HEK293 (cell line): ENCODE results near the gene MAPKAP1.

Source experiments
- CTCF ChIA-PET: fragments of 350-600 bp; formaldehyde crosslinking; extraction: SDS; loops from one replicate; lab custom pipeline; 2021; ENCODE audit warnings: antibody characterized with exemption; lab: Yijun Ruan, JAX
- POLR2A ChIA-PET: fragments of 300-600 bp; formaldehyde crosslinking; extraction: SDS; loops from one replicate; lab custom pipeline; 2020; ENCODE audit warnings: antibody characterized with exemption, inconsistent platforms; lab: Yijun Ruan, JAX
- H3K27ac ChIP-seq: fragments of 200-500 bp; sonication (Bioruptor generic); 2 replicates; pipeline ENCODE4 v1.5.1; 2014; ENCODE audit warnings: low read depth, low read length, control low read depth, inconsistent platforms; ENCODE audit errors: extremely low read depth
- H3K36me3 ChIP-seq, 2 experiments: fragments of 200-500 bp in 1 of 2; sonication (Bioruptor generic) in 1 of 2; 1 replicate in 1 of 2; 2 replicates in 1 of 2; pipeline ENCODE4 v1.5.1; 2014 to 2017; ENCODE audit warnings: inconsistent platforms in 2 of 2, low read length in 2 of 2; ENCODE audit not compliant: control insufficient read depth in 2 of 2, insufficient read depth in 1 of 2
- H3K4me1 ChIP-seq: fragments of 200-500 bp; sonication (Bioruptor generic); 2 replicates; pipeline ENCODE4 v1.5.1; 2014; ENCODE audit warnings: mild to moderate bottlenecking, low read length, inconsistent platforms; ENCODE audit not compliant: control insufficient read depth, insufficient read depth
- H3K4me3 ChIP-seq: 2 replicates; pipeline ENCODE4 v1.5.1; 2011; ENCODE audit warnings: low read depth, mild to moderate bottlenecking, control low read depth, low read length, moderate library complexity
- H3K9me3 ChIP-seq: fragments of 200-500 bp; sonication (Bioruptor generic); 2 replicates; pipeline ENCODE4 v1.5.1; 2014; ENCODE audit warnings: low read depth, low read length, inconsistent platforms; ENCODE audit not compliant: control insufficient read depth, insufficient read depth
- EGR2 ChIP-seq: fragments of 450-650 bp; formaldehyde crosslinking; IDR thresholded peaks from 2 replicates; pipeline ENCODE4 v1.5.1; 2016; ENCODE audit warnings: low read depth, missing biosample characterization, missing genetic modification characterization
- KLF16 ChIP-seq: fragments of 450-650 bp; formaldehyde crosslinking; IDR thresholded peaks from 2 replicates; pipeline ENCODE4 v1.5.1; 2017; ENCODE audit warnings: missing biosample characterization, missing genetic modification characterization
- KLF8 ChIP-seq: fragments of 450-650 bp; formaldehyde crosslinking; IDR thresholded peaks from 2 replicates; pipeline ENCODE4 v1.5.1; 2016; ENCODE audit warnings: missing biosample characterization, missing genetic modification characterization
- KLF9 ChIP-seq: fragments of 450-650 bp; formaldehyde crosslinking; IDR thresholded peaks from 2 replicates; pipeline ENCODE4 v1.5.1; 2016; ENCODE audit warnings: missing biosample characterization, missing genetic modification characterization, low read depth
- SP2 ChIP-seq: fragments of 450-650 bp; formaldehyde crosslinking; IDR thresholded peaks from 2 replicates; pipeline ENCODE4 v1.5.1; 2016; ENCODE audit warnings: missing biosample characterization, missing genetic modification characterization
- SP3 ChIP-seq: fragments of 450-650 bp; formaldehyde crosslinking; IDR thresholded peaks from 2 replicates; pipeline ENCODE4 v1.5.1; 2016; ENCODE audit warnings: missing biosample characterization, missing genetic modification characterization
- ZBTB17 ChIP-seq: fragments of 450-650 bp; formaldehyde crosslinking; IDR thresholded peaks from 2 replicates; pipeline ENCODE4 v1.5.1; 2016; ENCODE audit warnings: missing biosample characterization, missing genetic modification characterization
- ZBTB8A ChIP-seq: fragments of 450-650 bp; formaldehyde crosslinking; IDR thresholded peaks from 2 replicates; pipeline ENCODE4 v1.5.1; 2016; ENCODE audit warnings: missing biosample characterization, missing genetic modification characterization
- ZEB2 ChIP-seq: fragments of 450-650 bp; formaldehyde crosslinking; IDR thresholded peaks from 2 replicates; pipeline ENCODE4 v1.5.1; 2016; ENCODE audit warnings: missing biosample characterization, missing genetic modification characterization
- ZFHX2 ChIP-seq: fragments of 450-650 bp; formaldehyde crosslinking; conservative IDR thresholded peaks from 2 replicates; pipeline ENCODE4 v1.5.1; 2016; ENCODE audit warnings: missing biosample characterization, missing genetic modification characterization
- ZNF214 ChIP-seq: fragments of 450-650 bp; formaldehyde crosslinking; IDR thresholded peaks from 2 replicates; pipeline ENCODE4 v1.5.1; 2017; ENCODE audit warnings: missing biosample characterization, mild to moderate bottlenecking, missing genetic modification characterization, borderline replicate concordance
- ZNF292 ChIP-seq: fragments of 450-650 bp; formaldehyde crosslinking; IDR thresholded peaks from 2 replicates; pipeline ENCODE4 v1.5.1; 2016; ENCODE audit warnings: low read depth, missing biosample characterization, missing genetic modification characterization, borderline replicate concordance
- ZNF311 ChIP-seq: fragments of 450-650 bp; formaldehyde crosslinking; IDR thresholded peaks from 2 replicates; pipeline ENCODE4 v1.5.1; 2017; ENCODE audit warnings: missing biosample characterization, missing genetic modification characterization, borderline replicate concordance
- ZNF391 ChIP-seq: fragments of 450-650 bp; formaldehyde crosslinking; IDR thresholded peaks from 2 replicates; pipeline ENCODE4 v1.5.1; 2016; ENCODE audit warnings: low read depth, missing biosample characterization, missing genetic modification characterization, borderline replicate concordance
- ZNF548 ChIP-seq: fragments of 450-650 bp; formaldehyde crosslinking; IDR thresholded peaks from 2 replicates; pipeline ENCODE4 v1.5.1; 2016; ENCODE audit warnings: missing biosample characterization, missing genetic modification characterization
- ZNF555 ChIP-seq: fragments of 450-650 bp; formaldehyde crosslinking; conservative IDR thresholded peaks from 2 replicates; pipeline ENCODE4 v1.5.1; 2017; ENCODE audit warnings: missing biosample characterization, mild to moderate bottlenecking, missing genetic modification characterization, inconsistent platforms
- ZNF561 ChIP-seq: fragments of 450-650 bp; IDR thresholded peaks from 2 replicates; pipeline ENCODE4 v1.5.1; 2018; ENCODE audit warnings: missing biosample characterization, missing genetic modification characterization, borderline replicate concordance
- ZNF571 ChIP-seq: fragments of 450-650 bp; formaldehyde crosslinking; IDR thresholded peaks from 2 replicates; pipeline ENCODE4 v1.5.0; 2017; ENCODE audit warnings: missing biosample characterization, missing genetic modification characterization
- ZNF600 ChIP-seq: fragments of 450-650 bp; formaldehyde crosslinking; IDR thresholded peaks from 2 replicates; pipeline ENCODE4 v1.5.1; 2016; ENCODE audit warnings: missing biosample characterization, missing genetic modification characterization
- ZNF624 ChIP-seq: fragments of 450-650 bp; formaldehyde crosslinking; IDR thresholded peaks from 2 replicates; pipeline ENCODE4 v1.5.1; 2017; ENCODE audit warnings: missing biosample characterization, missing genetic modification characterization
- ZNF660 ChIP-seq: fragments of 450-650 bp; IDR thresholded peaks from 2 replicates; pipeline ENCODE4 v1.5.1; 2018; ENCODE audit warnings: missing biosample characterization, mild to moderate bottlenecking, missing genetic modification characterization
- ZNF707 ChIP-seq: fragments of 450-650 bp; formaldehyde crosslinking; IDR thresholded peaks from 2 replicates; pipeline ENCODE4 v1.5.1; 2016; ENCODE audit warnings: missing biosample characterization, missing genetic modification characterization
- ZNF777 ChIP-seq: fragments of 450-650 bp; formaldehyde crosslinking; IDR thresholded peaks from 2 replicates; pipeline ENCODE4 v1.5.1; 2017; ENCODE audit warnings: missing biosample characterization, missing genetic modification characterization, borderline replicate concordance
- ZNF837 ChIP-seq: fragments of 450-650 bp; formaldehyde crosslinking; IDR thresholded peaks from 2 replicates; pipeline ENCODE4 v1.5.1; 2016; ENCODE audit warnings: missing biosample characterization, missing genetic modification characterization
- ZSCAN16 ChIP-seq: fragments of 450-650 bp; formaldehyde crosslinking; IDR thresholded peaks from 2 replicates; pipeline ENCODE4 v1.5.1; 2016; ENCODE audit warnings: missing biosample characterization, missing genetic modification characterization
- TF ChIP-seq, protein P1 (sequence below): fragments of 450-650 bp; formaldehyde crosslinking; IDR thresholded peaks from 2 replicates; pipeline ENCODE4 v1.5.1; 2017; ENCODE audit warnings: missing biosample characterization, missing genetic modification characterization
- TF ChIP-seq, protein P2 (sequence below): fragments of 450-650 bp; formaldehyde crosslinking; IDR thresholded peaks from 2 replicates; pipeline ENCODE4 v1.5.1; 2016; ENCODE audit warnings: missing biosample characterization, missing genetic modification characterization, low read depth
- TF ChIP-seq, protein P3 (sequence below): fragments of 450-650 bp; formaldehyde crosslinking; IDR thresholded peaks from 2 replicates; pipeline ENCODE4 v1.5.1; 2016; ENCODE audit warnings: missing biosample characterization, missing genetic modification characterization
- TF ChIP-seq, protein P4 (sequence below): fragments of 450-650 bp; formaldehyde crosslinking; IDR thresholded peaks from 2 replicates; pipeline ENCODE4; 2016; ENCODE audit warnings: missing biosample characterization, missing genetic modification characterization
- TF ChIP-seq, protein P5 (sequence below): fragments of 450-650 bp; formaldehyde crosslinking; optimal IDR thresholded peaks from 2 replicates; pipeline ENCODE3; 2016; ENCODE audit warnings: missing biosample characterization, mild to moderate bottlenecking, missing genetic modification characterization

Gene MAPKAP1

DNA sequence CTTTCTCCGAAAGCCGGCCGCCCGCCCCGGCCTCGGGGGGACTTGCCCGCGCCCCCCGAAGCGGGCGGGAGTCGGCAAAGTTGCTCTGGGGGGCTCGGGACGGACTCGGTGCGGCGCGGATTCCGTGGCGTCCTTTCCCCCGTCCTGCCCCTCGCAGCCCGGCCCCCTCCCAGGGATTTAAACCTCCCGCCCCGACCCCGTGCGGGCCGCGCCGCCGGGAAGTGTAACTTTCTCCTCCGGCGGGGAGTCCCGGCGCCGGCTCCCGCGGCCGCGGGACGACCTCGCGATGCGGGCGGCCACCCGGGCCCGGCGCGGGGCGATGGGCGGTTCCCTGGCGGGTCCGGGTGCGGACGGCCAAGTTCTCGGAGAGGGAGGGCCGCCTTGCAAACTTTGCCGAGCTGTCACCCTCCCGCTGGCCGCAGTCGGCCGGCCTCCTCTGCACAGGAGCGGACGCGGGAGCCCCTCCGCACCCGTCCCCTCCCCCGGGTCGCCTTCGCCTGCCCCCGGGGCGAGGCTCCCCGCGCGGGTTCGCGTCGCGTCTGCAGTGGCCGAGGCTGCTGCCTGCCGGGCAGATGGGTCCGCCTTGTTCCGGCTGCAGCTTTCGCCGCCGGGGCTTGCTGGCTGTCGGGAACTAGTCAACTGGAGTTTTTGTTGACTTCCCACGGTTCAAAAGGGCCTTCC lies 40.9 kb upstream of the MAPKAP1 start (continued):
- TF ChIP-seq SP2 (tag by site-specific recombination) (peak; percentile 36; the same call in 1 of the 2 replicates), ZNF391 (tag by site-specific recombination) (no peak), ZNF837 (tag by site-specific recombination) (no peak), ZNF624 (no peak)

DNA sequence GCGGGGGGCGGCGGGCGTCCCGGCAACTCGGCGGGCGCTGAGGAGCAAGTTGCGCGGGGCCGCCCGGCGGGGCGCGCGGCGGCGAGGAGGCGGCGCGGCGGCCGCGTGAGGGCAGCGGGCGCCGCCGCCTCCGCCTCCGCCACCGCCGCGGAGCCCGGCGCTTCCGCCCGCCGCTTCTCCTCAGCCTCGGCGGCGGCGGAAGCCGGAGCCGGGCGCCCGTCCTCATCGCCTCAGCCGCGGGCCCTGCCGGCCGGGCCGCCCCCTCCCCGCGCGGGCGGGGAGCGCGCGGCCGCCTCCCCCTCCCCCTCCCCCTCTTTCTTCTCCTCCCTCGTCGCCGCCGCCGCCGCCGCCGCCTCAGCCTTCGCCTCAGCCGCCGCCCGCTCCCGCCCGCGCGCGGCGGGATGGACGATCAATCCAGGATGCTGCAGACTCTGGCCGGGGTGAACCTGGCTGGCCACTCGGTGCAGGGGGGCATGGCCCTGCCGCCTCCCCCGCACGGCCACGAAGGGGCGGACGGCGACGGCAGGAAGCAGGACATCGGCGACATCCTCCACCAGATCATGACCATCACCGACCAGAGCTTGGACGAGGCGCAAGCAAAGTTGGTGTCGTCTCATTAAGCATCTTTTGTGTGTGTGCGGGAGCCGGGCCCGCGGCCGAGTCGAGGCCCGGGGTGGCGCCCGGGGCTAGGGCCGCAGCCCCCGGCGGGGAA lies 40.2 kb upstream of the MAPKAP1 start, which contains the start of gene PBX3:
TSS of gene PBX3 (plus strand) at position 321 of the 712 bp plus-strand sequence.
- H3K9me3 ChIP-seq = no peaks in the 10 kb centered on the region
- H3K27ac ChIP-seq = peak within 1 kb of the TSS; percentile 95
- peaks cover 22% of the 10 kb centered on the region for H3K4me1 ChIP-seq
- H3K36me3 ChIP-seq = 0 out of 3 replicates have a peak, but pooled peaks cover 0 to 4% of the 10 kb centered on the region in 2 experiments
- ChIA-PET POLR2A (interaction anchor here (2.0 kb wide), 1 partner anchor 40 kb away, joined by 12 read pairs; the partner anchor contains the start of gene MAPKAP1), CTCF (interaction anchor here (1.0 kb wide), 1 partner anchor 12 kb away, joined by 3 read pairs; no protein-coding TSS in a partner anchor)
- H3K4me3 ChIP-seq = peak within 1 kb of the TSS; percentile 69
- TF ChIP-seq, protein P1, sequence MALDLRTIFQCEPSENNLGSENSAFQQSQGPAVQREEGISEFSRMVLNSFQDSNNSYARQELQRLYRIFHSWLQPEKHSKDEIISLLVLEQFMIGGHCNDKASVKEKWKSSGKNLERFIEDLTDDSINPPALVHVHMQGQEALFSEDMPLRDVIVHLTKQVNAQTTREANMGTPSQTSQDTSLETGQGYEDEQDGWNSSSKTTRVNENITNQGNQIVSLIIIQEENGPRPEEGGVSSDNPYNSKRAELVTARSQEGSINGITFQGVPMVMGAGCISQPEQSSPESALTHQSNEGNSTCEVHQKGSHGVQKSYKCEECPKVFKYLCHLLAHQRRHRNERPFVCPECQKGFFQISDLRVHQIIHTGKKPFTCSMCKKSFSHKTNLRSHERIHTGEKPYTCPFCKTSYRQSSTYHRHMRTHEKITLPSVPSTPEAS (tag by site-specific recombination) = 0 out of 2 replicates have a peak, but pooled peaks have one; percentile 30
- TF ChIP-seq ZNF555 (tag by site-specific recombination) = no peak
- TF ChIP-seq ZNF214 (tag by site-specific recombination) = no peak
- no peak for TF ChIP-seq ZNF561 (tag by site-specific recombination)
- TF ChIP-seq ZFHX2 = peak; percentile 68
- TF ChIP-seq ZNF777 = peak; percentile 36; the same call in 1 of the 2 replicates
- TF ChIP-seq KLF8 (tag by site-specific recombination) = 0 out of 2 replicates have a peak, but pooled peaks have one; percentile 31
- no peak for TF ChIP-seq SP3 (tag by site-specific recombination)
- TF ChIP-seq ZNF548 (tag by site-specific recombination) = no peak
- no peak for TF ChIP-seq ZNF707 (tag by site-specific recombination)
- TF ChIP-seq, protein P2, sequence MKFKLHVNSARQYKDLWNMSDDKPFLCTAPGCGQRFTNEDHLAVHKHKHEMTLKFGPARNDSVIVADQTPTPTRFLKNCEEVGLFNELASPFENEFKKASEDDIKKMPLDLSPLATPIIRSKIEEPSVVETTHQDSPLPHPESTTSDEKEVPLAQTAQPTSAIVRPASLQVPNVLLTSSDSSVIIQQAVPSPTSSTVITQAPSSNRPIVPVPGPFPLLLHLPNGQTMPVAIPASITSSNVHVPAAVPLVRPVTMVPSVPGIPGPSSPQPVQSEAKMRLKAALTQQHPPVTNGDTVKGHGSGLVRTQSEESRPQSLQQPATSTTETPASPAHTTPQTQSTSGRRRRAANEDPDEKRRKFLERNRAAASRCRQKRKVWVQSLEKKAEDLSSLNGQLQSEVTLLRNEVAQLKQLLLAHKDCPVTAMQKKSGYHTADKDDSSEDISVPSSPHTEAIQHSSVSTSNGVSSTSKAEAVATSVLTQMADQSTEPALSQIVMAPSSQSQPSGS (tag by site-specific recombination) = no peak
- TF ChIP-seq ZNF571 (tag by site-specific recombination) = no peak
- no peak for TF ChIP-seq ZSCAN16
- peak; percentile 31; the same call in 1 of the 2 replicates for TF ChIP-seq EGR2 (tag by site-specific recombination)
- TF ChIP-seq, protein P3, sequence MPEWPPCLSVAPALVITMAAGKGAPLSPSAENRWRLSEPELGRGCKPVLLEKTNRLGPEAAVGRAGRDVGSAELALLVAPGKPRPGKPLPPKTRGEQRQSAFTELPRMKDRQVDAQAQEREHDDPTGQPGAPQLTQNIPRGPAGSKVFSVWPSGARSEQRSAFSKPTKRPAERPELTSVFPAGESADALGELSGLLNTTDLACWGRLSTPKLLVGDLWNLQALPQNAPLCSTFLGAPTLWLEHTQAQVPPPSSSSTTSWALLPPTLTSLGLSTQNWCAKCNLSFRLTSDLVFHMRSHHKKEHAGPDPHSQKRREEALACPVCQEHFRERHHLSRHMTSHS = no peak
- TF ChIP-seq KLF16 = no peak
- no peak for TF ChIP-seq ZNF292 (tag by site-specific recombination)
- peak; percentile 51; the same call in 1 of the 2 replicates for TF ChIP-seq ZEB2
- peak; percentile 53; the same call in 1 of the 2 replicates for TF ChIP-seq ZBTB17 (tag by site-specific recombination)
- TF ChIP-seq, protein P4, sequence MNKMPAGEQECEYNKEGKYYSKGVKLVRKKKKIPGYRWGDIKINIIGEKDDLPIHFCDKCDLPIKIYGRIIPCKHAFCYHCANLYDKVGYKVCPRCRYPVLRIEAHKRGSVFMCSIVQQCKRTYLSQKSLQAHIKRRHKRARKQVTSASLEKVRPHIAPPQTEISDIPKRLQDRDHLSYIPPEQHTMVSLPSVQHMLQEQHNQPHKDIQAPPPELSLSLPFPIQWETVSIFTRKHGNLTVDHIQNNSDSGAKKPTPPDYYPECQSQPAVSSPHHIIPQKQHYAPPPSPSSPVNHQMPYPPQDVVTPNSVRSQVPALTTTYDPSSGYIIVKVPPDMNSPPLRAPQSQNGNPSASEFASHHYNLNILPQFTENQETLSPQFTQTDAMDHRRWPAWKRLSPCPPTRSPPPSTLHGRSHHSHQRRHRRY (tag by site-specific recombination) = no peak
- TF ChIP-seq, protein P5, sequence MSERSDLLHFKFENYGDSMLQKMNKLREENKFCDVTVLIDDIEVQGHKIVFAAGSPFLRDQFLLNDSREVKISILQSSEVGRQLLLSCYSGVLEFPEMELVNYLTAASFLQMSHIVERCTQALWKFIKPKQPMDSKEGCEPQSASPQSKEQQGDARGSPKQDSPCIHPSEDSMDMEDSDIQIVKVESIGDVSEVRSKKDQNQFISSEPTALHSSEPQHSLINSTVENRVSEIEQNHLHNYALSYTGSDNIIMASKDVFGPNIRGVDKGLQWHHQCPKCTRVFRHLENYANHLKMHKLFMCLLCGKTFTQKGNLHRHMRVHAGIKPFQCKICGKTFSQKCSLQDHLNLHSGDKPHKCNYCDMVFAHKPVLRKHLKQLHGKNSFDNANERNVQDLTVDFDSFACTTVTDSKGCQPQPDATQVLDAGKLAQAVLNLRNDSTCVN = peak; percentile 48
- peak; percentile 32; the same call in 1 of the 2 replicates for TF ChIP-seq ZBTB8A (tag by site-specific recombination)
- no peak for TF ChIP-seq ZNF311
- TF ChIP-seq KLF9 = no peak
- peak; percentile 77 for TF ChIP-seq ZNF600 (tag by site-specific recombination)
- peak; percentile 48; the same call in 1 of the 2 replicates for TF ChIP-seq ZNF660
